HG02610 (cell line): ENCODE data around the gene LCK.

Experiments used
- ATAC-seq: cut with Tn5 transposase; IDR thresholded peaks from one replicate; pipeline ENCODE4 v1.9.1; 2021; ENCODE audit warnings: mild to moderate bottlenecking, moderate library complexity; ENCODE audit not compliant: unreplicated experiment

Gene LCK

GRCh38 chr1:32311709-32312393, 60.8 kb downstream of the LCK start:
- no peak for ATAC-seq

DNA sequence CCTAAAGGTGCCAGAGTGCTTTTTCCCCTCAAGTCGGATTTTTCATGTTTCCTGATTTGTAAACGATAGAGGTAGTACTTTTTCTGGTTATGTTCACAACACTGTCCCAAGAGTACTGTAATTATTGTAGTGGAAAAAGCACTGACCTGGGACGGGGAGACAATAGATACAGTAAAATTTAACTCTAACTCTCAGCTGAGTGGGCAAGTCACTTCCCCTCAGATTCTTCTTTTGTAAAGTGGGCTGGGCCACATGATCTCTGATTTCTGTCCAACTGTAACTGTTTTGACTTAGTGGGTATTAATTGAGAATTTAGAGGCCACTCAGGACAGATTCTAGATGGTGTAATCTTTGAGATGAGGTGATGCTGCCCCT, 65.8 kb downstream of the LCK start:
- ATAC-seq, result no peak

- ATAC-seq, result no peak
Observed at GRCh38 chr1:32318127-32318869, 67.2 kb downstream of the LCK start.

DNA sequence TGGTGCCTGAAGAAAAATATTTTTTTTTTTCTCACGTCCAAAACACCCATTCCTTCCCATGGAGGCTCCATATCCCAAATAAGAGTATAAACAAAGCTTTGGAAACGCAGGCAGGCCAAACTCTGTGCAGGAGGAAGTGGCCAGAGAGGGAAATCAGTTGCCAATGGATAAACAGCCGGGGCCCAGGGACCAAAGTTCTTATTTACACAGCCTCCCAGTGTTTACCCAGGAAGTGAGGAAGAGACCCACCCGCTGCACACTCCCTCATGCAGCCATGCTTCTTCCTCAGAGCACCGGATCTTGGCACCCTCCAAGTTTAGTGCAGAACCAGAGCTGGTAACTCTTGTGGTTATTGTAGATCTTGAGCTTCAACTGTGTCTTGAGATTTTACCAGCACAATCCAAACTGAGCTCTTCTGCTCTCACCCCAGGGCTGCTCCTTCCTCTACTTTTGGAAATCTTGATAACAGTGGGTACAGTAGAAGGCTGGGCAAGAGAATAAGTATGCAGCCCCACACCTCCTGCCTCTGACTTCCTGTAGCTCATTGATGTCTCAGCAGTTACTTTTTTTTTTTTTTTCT, 70.7 kb downstream of the LCK start:
- ATAC-seq, result no peak

DNA sequence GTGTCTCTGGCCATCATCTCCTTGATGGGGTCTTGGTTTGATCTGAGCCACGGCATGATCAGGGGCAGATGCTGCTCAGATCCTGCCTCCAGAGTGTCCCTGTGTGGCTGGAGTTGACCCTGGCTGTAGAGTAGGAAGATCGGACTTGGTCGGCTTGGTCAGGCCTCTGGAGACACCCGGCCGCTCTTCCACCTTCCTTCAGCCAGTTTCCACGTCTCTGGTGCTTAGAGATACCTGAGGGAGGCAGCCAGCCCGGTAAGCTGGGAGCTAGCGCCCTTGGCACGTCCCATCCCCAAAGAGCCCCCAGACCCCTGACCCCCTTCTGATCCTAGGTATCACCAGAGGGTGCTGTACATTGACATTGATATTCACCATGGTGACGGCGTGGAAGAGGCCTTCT, 76.1 kb downstream of the LCK start:
- no peak for ATAC-seq

GRCh38 chr1:32329931-32330466, 78.9 kb downstream of the LCK start:
- ATAC-seq, result no peak

DNA sequence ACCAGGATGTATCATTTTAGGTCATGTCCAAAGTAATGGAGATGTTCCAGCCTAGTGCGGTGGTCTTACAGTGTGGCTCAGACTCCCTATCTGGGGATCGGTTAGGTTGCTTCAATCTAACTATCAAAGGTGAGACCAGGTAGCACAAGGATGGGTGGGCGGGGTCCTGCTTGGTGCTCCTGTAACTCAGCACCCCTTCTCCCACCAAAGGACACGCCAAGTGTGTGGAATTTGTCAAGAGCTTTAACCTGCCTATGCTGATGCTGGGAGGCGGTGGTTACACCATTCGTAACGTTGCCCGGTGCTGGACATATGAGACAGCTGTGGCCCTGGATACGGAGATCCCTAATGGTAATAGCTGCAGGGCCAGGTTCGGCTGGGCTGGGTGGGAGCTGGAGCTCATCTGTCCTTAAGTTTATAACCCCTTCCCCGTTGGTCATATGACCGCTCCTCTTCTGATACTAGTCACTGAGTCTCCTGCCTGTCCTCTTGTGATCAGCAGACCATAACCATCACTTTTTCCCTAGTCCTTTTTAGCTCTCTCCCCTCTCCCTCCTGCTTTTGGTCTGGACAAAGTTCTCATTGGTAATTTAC, 79.6 kb downstream of the LCK start:
- ATAC-seq, result no peak

GRCh38 chr1:32331549-32331948, 80.5 kb downstream of the LCK start:
- ATAC-seq, result no peak

DNA sequence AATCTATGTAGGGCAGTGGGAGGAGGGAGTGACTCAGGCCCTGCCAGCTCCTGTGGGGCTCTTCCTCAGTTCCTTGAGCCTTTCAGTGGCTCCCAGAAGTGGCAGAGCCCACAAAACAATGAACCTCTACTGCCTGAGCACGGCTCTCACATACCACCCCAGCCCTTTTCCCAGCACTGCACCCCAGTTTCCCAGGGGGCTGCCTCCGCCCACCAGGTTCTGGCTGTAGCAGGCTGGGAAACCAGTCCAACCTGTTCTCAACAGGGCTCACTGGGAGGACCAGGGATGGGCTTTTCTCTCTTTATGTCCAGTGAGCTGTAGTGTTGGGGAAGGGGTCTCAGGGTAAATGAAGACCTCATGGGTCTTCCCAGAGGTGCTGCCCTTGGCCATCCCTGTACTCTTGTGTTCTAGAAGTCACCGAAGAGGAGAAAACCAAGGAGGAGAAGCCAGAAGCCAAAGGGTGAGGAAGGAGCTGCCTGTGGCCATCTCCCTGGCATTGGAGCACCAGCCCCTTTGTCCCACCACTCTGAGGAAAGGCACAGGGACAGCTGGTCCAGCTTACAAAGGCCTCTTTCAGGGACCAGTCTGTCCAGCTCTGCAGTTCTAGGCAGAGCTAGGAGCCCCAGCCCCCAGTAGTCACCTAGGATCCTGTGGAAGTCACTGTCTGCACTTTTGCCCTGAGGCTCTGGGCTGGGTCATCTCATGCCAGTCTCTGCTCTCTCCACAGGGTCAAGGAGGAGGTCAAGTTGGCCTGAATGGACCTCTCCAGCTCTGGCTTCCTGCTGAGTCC, 81.4 kb downstream of the LCK start:
- ATAC-seq, result no peak

DNA sequence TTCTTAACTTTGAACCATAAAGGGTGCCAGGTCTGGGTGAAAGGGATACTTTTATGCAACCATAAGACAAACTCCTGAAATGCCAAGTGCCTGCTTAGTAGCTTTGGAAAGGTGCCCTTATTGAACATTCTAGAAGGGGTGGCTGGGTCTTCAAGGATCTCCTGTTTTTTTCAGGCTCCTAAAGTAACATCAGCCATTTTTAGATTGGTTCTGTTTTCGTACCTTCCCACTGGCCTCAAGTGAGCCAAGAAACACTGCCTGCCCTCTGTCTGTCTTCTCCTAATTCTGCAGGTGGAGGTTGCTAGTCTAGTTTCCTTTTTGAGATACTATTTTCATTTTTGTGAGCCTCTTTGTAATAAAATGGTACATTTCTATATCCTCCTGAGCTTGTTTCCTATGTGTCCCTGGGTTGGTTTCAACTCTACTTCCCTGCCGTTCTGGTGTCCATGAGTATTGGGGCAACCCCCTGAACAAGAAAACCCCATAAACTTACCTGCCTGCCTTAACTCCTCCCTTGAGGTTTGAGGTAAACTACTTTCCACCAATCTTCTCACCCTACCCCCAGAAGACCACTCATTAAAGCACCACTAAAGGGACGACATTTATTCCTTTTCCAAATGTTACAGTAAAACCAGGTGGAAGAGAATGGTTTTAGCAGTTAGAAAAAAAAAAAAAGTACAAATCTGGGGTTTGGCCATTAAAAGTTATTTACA, 82.3 kb downstream of the LCK start:
- no peak for ATAC-seq

GRCh38 chr1:32334274-32334861, 83.3 kb downstream of the LCK start:
- ATAC-seq, result no peak

GRCh38 chr1:32334864-32335534, 83.9 kb downstream of the LCK start:
- ATAC-seq, result no peak

DNA sequence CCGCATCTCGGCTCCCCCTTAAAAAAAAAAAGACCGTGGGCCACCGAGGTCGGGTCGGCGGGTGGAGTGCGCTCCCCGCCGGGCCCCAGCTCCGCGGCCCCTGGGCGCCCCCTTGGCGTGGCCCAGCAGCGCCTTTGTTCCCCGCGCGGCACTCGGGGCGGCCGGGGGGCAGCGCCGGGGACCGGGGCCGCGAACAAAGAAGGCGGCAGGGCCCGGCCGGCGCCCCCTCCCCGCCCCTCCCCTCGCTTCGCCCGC, 84.4 kb downstream of the LCK start:
- ATAC-seq, result no peak
